Activated CD8-positive, alpha-beta memory T cell treated with anti-CD3 and anti-CD28 coated beads for 4 hours (primary cell): ENCODE results near the gene TIGD3.

Source experiments
- DNase-seq, 2 donors: peaks; one replicate each; pipeline ENCODE4 v3.0.0-alpha.2; 2020; ENCODE audit warnings: low read depth in 2 of 2

TIGD3 gene

GRCh38 chr11:65370659-65371049 lies 16.1 kb downstream of the TIGD3 start:
- DNase-seq: no peak

GRCh38 chr11:65373839-65374580 lies 19.5 kb downstream of the TIGD3 start:
- no peak for DNase-seq

- no peak for DNase-seq
Measured at GRCh38 chr11:65375012-65375411, 20.5 kb downstream of the TIGD3 start.

GRCh38 chr11:65376138-65376713 lies 21.7 kb downstream of the TIGD3 start:
- no peak for DNase-seq

- DNase-seq: no peak
Measured at GRCh38 chr11:65377036-65377435, 22.5 kb downstream of the TIGD3 start.

- no peak for DNase-seq
Measured at GRCh38 chr11:65377777-65378176, 23.2 kb downstream of the TIGD3 start.

- no peak for DNase-seq
Measured at GRCh38 chr11:65378208-65378927, 23.8 kb downstream of the TIGD3 start.

GRCh38 chr11:65378928-65379638 lies 24.5 kb downstream of the TIGD3 start:
- no peak for DNase-seq

GRCh38 chr11:65379698-65380459 lies 25.3 kb downstream of the TIGD3 start:
- DNase-seq: no peak

- no peak for DNase-seq
Measured at GRCh38 chr11:65380460-65381119, 26.0 kb downstream of the TIGD3 start.

- no peak for DNase-seq
Measured at GRCh38 chr11:65381716-65382032, 27.1 kb downstream of the TIGD3 start.

- DNase-seq: peak; percentile 87 to 89
Measured at GRCh38 chr11:65382033-65382803, 27.7 kb downstream of the TIGD3 start, which contains the start of gene SLC25A45. Gene SLC25A45 (minus strand): TSS chr11:65382646. CDS start chr11:65381951, 695 bp downstream.

- DNase-seq: no peak
Measured at GRCh38 chr11:65382804-65383368, 28.3 kb downstream of the TIGD3 start.

- DNase-seq: no peak
Measured at GRCh38 chr11:65383778-65384177, 29.2 kb downstream of the TIGD3 start.

GRCh38 chr11:65384301-65384889 lies 29.8 kb downstream of the TIGD3 start:
- no peak for DNase-seq

- DNase-seq: peak; percentile 76 to 79
Measured at GRCh38 chr11:65386307-65387140, 32.0 kb downstream of the TIGD3 start, which contains the start of gene FRMD8. Gene FRMD8 (plus strand): TSS chr11:65386637. CDS start chr11:65387037, 400 bp downstream.

- no peak for DNase-seq
Measured at GRCh38 chr11:65388731-65389130, 34.2 kb downstream of the TIGD3 start.

- DNase-seq: no peak
Measured at GRCh38 chr11:65389294-65389980, 34.9 kb downstream of the TIGD3 start.
